Measurements from ENCODE around the gene NSUN4.
"Not testable (repeated sequence)": the region's sequence is repeated elsewhere in the genome, so short reads cannot be mapped to it uniquely, and the experiment has no call there.

NSUN4 gene

DNA sequence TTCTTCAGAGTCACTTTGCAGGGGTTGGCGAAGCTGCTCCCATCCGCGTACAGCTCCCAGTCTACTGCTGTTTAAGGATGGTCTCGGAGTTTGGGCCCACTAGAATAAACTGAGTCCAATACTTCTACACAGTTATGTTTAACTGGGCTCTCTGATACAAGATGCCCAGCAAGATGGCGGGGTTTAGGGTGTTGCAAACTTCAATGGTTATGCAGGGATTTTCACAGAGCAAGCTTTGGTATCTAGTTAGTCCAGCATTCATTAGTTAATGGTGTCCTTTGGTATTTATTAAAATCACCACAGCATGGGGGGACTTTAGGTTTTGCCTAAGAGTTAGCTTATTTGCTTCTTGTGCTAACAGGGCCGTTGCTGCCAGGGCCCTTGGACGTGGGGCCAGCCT, 12.4 kb upstream of the NSUN4 start:
- DNase-seq = not testable (repeated sequence)

GRCh38 chr1:46329807-46330206, 10.8 kb upstream of the NSUN4 start:
- not testable (repeated sequence) for DNase-seq

GRCh38 chr1:46330381-46330780, 10.2 kb upstream of the NSUN4 start:
- not testable (repeated sequence) for DNase-seq

DNA sequence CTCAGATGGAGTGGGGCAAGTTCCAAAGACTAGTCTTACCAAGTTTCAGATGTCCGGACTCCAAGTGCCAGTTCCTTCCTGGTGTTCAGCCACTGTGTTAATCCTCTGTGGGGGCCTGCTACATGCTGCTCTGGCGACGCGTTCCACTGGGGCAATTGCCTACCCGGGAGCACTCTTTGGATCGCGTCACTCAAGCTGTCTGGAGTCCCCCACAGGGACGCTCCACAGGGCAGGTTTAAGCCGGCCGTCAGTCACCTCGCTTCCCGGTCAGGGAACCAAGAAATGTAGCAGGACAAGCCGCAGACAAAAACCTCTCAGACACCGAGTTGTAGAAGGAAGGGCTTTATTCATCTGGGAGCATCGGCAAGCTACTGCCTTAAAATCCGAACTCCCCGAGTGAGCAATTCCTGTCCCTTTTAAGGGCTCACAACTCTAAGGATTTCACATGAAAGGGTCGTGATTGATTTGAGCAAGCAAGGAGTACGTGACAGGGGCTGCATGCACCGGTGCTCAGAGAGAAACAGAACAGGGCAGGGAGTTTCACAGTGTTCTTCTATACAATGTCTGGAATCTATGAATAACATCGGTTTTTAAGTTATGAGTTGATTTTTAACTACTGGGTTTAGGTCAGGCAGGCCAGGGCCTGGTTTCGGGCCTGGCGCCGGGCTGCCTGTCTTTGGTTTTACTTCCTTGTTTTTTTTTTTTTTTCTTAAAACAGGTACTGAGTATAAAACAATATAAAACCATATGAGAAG, 8.6 kb upstream of the NSUN4 start:
- not testable (repeated sequence) for DNase-seq

DNA sequence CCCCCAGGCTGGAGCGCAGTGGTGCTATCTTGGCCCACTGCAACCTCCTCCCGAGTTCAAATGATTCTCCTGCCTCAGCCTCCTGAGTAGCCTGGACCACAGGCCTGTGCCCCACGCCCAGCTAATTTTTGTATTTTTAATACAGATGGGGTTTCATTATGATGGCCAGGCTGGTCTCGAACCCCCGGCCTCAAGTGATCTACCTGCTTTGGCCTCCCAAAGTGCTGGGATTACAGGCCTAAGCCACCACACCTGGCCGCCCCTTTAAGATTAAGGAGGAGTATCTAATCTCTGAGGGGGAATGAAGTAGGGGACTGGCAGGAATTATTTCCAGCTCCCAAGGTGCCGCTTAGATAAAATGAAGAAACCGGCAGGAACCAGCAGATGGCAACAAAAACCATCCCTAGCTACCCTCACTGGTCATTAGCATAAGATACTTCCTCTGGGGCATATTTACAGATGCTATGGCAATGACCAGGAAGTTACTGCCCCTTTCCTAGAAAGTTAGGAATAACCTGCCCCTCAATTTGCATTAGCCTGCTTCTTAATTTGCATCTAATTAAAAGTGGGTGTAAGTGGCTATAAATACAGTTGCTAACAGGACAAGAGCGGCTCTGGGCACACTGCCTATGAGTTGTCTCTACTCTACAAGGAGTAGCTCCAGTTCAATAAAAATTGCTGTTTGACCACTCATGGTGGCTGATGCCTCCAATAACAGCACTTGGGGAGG, 7.1 kb upstream of the NSUN4 start:
- DNase-seq = peak; percentile 44

DNA sequence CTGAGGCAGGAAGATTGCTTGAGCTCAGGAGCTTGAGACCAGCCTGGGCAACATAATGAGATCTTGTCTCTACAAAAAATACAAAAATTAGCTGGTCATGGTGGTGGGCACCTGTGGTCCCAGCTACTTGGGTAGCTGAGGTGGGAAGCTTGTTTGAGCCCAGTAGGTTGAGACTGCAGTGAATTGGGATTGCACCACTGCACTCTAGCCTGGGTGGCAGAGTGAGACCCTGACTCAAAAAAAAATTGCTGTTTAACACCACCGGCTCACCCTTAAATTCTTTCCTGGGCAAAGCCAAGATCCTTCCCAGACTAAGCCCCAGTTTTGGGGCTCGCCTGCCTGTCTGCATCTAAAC, 6.6 kb upstream of the NSUN4 start:
- no peak for DNase-seq

DNA sequence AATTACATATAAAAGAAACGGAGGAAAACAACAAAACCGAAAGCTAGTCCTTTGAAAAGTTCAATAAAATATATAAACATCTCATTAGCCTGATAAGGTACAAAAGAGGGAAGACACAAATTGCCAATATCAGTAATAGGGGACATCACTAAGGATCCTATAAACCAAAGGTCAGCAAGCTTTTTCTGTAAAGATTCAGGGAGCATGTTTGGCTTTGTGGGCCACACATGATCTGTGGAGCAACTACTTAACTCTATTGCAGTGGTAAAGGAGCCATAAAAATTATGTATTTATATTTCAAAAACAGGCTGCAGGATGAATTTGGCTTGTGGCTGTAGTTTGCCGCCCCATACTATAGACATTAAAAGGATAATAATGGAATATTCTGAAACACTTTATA, 5.5 kb upstream of the NSUN4 start:
- no peak for DNase-seq

- DNase-seq = not testable (repeated sequence)
These were observed 3.2 kb upstream of the NSUN4 start for GRCh38 chr1:46337409-46337808.

DNA sequence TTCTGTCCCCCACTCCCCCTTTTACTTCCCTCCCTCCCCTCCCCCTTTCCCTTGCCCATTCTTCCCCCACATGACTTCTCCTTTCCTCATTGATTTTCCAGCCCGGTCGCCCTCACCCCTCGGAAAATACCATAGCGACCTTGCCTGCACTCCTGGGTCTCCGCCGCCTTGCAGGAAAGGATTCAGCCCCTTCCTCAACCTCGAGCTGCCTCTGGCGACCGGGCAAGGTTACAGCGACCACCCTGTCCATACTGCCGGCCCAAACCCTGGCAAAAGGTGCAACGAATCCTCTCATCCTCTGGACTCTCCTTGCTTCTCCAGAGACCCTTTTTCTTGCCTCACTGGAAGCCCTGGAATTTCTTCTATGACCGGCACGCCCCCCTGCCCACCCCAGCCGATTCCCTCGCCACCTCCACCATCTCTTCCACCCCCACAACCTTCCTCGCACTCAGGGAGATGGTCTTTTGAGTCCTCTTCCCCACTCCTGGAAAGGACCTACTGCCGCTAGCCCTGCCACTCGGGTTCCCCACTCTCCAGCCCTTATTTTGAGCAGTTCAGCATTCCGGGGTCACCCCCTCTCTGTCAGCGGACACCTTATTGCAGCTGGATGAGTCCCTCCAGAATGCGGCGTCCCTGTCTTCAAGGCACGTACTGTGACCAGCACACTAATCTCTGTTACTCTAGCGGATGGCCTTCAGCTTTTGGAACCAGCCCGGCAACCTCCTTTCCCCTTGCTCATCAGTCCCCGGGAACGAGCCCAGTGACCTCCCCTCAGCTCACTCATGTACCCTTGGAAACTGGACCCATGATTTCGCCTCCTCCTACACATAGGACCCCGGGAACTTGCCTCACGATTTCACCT, 846 bp downstream of the NSUN4 start:
- no peak for DNase-seq

- peak; percentile 66 for DNase-seq
These were observed 1.6 kb downstream of the NSUN4 start for GRCh38 chr1:46342084-46342656.

- DNase-seq = no peak
These were observed 2.2 kb downstream of the NSUN4 start for GRCh38 chr1:46342677-46343350.

- DNase-seq = no peak
These were observed 2.7 kb downstream of the NSUN4 start for GRCh38 chr1:46343351-46343695.

DNA sequence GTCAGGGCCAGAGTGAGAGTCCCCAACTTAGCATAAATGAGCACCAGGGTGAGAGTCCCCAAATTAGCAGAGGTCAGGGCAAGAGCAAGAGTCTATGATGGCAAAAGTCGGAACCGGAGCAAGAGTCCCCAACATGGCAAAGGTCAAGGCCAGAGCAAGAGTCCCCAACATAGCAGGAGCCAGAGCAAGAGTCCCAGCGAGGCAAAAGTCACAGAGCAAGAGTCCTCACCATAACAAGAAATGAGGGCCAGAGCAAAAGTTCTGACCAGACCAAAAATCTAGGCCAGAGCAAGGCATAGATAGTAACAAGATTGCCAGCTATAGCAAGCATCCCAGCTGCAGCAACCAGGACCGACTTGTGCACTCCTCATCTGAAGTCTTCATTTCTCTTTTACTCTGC, 3.1 kb downstream of the NSUN4 start:
- no peak for DNase-seq

DNA sequence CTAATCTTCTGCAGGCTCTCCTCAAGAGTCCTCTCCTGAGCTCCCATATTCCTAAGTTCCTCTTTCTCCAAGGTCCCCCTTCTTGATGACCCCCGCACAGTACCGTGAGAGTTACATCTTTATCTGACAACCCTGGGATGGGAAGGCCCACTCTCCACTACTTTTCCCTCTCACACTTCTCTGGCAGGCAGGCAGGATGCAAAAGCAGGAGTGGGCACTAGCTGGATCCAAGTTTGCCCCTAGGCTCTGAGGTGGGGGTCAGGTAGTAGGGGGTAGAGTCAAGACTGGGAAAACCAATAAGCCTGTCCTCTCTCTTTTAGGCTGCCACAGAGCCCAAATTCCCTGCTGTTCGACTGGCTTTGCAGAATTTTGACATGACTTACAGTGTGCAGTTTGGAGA, 3.9 kb downstream of the NSUN4 start:
- DNase-seq = no peak

DNA sequence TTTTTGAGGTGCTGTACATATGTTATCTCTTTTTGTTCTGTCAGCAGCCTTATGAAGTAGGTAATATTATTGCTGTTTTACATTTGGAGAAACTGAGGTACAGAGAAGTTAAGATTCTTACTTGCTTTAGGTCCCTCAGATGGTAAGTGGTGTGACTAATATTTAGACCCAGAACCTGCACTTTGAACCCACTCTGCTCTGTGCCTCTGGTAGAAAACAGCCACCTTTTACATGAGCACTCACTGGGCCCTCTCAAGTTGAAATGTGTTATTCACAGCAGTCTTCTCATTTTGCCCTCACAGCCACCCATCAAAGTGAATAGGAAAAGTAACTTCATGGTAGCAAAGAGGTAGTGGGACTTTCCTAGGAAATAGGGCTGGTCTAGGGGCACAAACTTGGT, 4.7 kb downstream of the NSUN4 start:
- no peak for DNase-seq

DNA sequence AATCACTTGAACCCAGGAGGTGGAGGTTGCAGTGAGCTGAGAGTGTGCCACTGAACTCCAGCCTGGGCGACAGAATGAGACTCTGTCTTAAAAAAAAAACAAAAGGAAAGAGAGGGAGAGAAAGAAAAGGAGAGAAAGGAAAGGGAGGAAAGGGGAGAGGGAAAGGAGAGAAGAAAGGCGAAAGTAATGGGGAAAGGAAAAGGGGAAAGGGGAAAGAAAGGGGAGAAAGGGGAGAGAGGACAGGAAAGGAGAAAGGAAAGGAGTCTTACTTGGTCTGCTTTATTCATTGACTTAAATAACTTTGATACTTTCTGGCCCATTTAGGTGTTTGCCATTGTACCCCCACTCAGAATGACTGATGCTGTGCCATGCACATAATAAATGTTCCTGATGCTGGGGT, 11.8 kb downstream of the NSUN4 start:
- no peak for DNase-seq

DNA sequence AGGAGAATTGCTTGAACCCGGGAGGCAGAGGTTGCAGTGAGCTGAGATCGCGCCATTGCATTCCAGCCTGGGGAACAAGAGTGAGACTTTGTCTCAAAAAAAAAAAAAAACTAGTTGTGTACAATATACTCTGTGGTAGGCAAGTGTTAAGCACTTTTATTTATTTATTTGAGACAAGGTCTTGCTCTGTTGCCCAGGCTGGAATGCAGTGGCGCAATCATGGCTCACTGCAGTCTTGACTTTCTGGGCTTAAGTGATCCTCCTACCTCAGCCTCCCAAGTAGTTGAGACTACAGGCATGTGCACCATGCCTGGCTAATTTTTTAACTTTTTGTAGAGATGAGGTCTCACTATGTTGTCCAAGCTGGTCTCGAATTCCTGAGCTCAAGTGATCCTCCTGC, 15.3 kb downstream of the NSUN4 start:
- DNase-seq = not testable (repeated sequence)

DNA sequence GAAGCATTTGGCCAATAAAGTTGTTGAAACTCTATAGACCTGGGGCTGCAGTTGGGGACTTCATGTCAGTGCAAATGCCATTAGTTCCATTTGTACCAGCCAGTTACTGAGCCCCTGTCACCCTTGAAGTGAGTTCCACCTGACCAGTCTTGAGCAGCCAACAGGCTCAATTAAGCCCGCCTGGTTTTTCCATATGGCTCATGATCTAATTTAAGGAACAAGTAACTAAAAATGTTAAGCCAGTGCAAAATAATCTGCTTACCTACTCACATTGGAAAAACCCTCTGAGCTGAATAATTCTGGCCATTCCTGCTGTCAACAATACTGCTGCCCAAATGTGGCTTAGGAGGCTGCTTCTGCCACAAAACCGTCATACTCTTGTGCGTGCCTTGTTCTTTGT, 21.6 kb downstream of the NSUN4 start:
- DNase-seq = no peak

DNA sequence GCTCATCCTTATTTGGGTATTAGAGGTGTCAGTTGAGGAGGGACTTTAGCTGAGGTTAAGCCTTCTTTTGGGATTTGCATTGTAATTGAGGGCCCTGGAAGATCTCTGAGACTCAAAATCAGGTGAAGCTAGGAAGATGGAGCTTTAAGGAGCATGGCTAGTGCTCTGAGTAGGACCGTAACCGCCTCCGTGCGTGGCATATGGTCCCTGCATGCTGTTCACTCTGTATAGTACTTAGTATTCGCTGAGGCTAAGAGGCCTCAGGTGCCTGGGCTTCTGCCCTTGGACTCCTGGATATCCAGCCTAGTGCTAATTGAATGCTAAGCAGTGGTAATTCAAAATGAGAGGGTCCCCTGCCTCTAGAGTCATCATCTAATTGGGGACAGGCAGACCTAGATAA, 22.5 kb downstream of the NSUN4 start:
- DNase-seq = no peak

DNA sequence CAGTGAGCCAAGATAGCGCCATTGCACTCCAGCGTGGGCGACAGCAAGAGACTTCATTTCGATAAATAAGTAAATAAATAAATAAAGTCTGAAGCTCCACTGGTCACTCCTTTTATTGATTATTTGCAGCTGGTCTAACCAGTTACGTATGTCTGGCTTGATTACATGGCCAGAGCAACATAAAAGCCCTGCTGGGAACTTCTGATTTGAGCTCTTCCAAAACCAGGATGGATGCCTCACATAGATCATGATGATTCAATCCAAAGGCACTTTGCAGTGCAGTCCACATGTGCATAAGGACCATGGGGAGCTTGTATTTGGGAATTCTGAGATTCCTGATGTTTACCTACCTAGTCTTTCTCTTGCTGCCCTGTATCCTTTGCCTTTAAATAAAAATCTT, 24.0 kb downstream of the NSUN4 start:
- peak; percentile 76 for DNase-seq

GRCh38 chr1:46365796-46366195, 25.2 kb downstream of the NSUN4 start:
- DNase-seq = not testable (repeated sequence)

- DNase-seq = no peak
These were observed 26.5 kb downstream of the NSUN4 start for GRCh38 chr1:46367072-46367471.

- DNase-seq = not testable (repeated sequence)
These were observed 27.1 kb downstream of the NSUN4 start for GRCh38 chr1:46367701-46368100.

All from EL (cell line).